ENCODE results near the gene HMBS. TPM values are rescaled to one million over a fixed set of nuclear protein-coding genes. Genes with fewer than 3 reads are reported as not detected.

The HMBS gene
- total RNA-seq, 6 experiments from 2014 or later, result 11.3 to 35.3 (median 14.6) TPM

DNA sequence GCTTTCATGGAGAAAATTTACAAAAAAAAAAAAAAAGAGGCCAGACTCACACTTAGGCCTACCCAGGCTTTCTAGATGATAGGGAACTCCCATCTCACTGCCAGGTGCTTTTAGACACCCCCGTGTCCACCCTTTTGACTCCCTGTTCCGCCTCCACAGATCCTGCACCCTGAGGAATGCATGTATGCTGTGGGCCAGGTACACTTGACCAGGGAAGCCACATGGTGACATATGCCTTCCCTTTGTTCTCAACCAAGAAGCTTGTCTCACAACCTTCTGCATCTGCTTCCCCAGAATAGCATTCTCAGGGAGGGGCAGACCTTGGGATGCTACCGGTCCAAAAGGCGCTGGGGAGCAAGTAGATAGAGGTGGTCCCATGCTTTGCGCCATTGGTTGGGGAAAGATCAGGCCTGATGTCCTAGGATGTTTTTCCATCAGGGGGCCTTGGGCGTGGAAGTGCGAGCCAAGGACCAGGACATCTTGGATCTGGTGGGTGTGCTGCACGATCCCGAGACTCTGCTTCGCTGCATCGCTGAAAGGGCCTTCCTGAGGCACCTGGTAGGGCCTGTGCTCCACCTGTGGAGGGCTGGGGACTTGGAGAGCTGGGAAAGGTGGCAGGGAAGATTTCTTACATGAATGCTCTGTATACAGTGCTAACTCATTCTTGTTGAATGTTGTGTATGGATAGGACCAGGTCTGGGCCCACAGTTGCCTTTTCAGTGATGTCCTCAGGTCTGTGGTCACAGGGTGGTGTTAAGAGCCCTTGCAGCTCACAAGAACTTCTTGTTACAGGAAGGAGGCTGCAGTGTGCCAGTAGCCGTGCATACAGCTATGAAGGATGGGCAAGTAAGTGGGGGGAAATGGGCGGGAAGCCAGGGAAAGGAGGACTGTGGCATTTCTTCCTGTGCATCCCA, 7.5 kb downstream of the HMBS start:
- intact Hi-C loops (cut with DNase I), result no loop called here
- 82% methylated on average over 8 of the region's 13 CpGs for WGBS (ENCODE audit: insufficient coverage, low coverage, low lambda C conversion rate, missing lambda C conversion rate)
- ATAC-seq (no peak), DNase-seq (no peak)
- no peak overlapping the region for H3K27ac ChIP-seq
- H3K27me3 ChIP-seq, result no peaks in the 10 kb centered on the region
- no peak overlapping the region for H3K4me3 ChIP-seq
- TF ChIP-seq POLR2A (IDR thresholded peaks at IDR 0.05), result no peak
- TF ChIP-seq, protein P1, sequence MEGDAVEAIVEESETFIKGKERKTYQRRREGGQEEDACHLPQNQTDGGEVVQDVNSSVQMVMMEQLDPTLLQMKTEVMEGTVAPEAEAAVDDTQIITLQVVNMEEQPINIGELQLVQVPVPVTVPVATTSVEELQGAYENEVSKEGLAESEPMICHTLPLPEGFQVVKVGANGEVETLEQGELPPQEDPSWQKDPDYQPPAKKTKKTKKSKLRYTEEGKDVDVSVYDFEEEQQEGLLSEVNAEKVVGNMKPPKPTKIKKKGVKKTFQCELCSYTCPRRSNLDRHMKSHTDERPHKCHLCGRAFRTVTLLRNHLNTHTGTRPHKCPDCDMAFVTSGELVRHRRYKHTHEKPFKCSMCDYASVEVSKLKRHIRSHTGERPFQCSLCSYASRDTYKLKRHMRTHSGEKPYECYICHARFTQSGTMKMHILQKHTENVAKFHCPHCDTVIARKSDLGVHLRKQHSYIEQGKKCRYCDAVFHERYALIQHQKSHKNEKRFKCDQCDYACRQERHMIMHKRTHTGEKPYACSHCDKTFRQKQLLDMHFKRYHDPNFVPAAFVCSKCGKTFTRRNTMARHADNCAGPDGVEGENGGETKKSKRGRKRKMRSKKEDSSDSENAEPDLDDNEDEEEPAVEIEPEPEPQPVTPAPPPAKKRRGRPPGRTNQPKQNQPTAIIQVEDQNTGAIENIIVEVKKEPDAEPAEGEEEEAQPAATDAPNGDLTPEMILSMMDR (IDR thresholded peaks at IDR 0.05), result no peak
- peaks cover 0 to 8% (median 2%) of the 10 kb centered on the region in 4 donors for H3K36me3 ChIP-seq
- H3K4me1 ChIP-seq, result peaks cover 0 to 19% (median 7%) of the 10 kb centered on the region in 4 donors
- H3K9me3 ChIP-seq, result no peaks in the 10 kb centered on the region

DNA sequence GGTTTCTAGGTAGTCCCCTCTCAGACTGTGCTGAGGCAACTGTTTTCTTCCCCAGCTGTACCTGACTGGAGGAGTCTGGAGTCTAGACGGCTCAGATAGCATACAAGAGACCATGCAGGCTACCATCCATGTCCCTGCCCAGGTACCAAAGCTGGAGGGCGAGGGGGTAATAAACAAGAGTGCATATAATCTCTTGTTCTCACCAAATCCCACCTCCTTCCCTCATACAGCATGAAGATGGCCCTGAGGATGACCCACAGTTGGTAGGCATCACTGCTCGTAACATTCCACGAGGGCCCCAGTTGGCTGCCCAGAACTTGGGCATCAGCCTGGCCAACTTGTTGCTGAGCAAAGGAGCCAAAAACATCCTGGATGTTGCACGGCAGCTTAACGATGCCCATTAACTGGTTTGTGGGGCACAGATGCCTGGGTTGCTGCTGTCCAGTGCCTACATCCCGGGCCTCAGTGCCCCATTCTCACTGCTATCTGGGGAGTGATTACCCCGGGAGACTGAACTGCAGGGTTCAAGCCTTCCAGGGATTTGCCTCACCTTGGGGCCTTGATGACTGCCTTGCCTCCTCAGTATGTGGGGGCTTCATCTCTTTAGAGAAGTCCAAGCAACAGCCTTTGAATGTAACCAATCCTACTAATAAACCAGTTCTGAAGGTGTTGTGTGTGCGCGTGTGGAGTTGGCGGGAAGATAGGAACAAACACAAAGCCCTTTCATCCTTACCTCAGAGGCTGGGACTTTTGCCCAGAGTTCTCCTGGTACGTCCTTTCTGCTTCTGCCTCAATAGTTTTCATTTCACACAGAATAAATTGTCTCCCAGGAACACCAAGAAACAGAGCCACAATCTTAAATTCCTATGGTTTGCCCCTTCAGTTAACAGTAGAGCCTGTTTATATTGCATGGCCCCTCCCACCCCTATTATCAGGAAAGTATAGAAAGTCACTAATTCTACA, 8.5 kb downstream of the HMBS start:
- H3K27ac ChIP-seq, result peak overlapping the region; percentile 67 to 88 (median 87)
- ATAC-seq (no peak), DNase-seq (no peak)
- H3K36me3 ChIP-seq, result peaks cover 0 to 17% (median 8%) of the 10 kb centered on the region in 4 donors
- no peaks in the 10 kb centered on the region for H3K27me3 ChIP-seq
- peak overlapping the region in 1 of 3 donors; percentile 56 for H3K4me3 ChIP-seq
- intact Hi-C loops (cut with DNase I), result no loop called here
- no peaks in the 10 kb centered on the region for H3K9me3 ChIP-seq
- 51% methylated on average over 7 of the region's 12 CpGs for WGBS (ENCODE audit: insufficient coverage, low coverage, low lambda C conversion rate, missing lambda C conversion rate)
- no peak for TF ChIP-seq POLR2A (IDR thresholded peaks at IDR 0.05)
- TF ChIP-seq, protein P1 (IDR thresholded peaks at IDR 0.05), result no peak
- H3K4me1 ChIP-seq, result peaks cover 0 to 19% (median 7%) of the 10 kb centered on the region in 4 donors

DNA sequence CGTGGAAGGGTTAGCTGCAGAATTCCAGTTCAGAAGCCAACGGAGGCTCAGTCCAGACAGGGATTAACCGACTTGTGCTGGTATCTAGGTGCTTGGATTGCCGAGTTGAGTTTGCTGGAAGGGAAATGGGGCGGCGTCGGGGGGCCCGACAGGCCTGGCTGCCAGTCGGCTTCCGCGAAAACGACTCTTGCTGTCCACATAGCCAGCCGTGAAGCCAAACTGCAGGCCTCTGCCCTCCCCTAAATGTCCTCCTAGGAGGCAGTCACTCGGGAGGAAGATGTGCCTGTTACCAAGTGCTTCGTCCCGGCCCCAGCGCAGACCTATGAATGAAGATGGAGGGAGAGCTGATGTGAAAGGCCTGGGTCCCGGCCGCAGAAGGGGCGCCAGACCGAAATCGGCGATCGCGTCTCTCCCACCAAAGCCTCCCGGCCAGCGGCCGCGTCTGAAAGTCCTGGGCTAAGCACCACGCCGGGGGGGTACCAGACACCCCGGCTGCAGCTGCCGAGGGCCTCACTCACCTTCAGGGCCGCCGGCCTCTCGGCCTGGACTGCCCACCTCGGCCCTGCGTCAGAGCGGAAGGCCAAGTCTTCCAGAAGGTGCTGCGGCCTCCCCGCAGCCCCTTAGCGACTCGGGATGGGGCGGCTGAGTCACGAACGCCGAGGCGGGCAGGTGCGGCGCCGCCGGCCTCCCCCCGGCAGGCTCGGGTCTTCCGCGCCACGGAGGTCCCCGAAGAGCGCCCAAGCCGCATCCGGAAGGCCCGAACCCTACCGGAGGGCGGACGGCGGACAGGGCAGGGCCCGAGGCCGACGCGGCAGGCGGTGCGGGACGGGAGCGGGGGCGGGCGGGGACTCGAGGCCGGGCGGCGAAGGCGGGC, 9.5 kb downstream of the HMBS start:
- H3K4me3 ChIP-seq, result peak overlapping the region; percentile 56 to 79 (median 70)
- peaks cover 0 to 21% (median 9%) of the 10 kb centered on the region in 4 donors for H3K36me3 ChIP-seq
- ATAC-seq (peak; percentile 3 to 14 (median 10)), DNase-seq (peak in 1 of 3 donors; percentile 57)
- no peaks in the 10 kb centered on the region for H3K9me3 ChIP-seq
- no peaks in the 10 kb centered on the region for H3K27me3 ChIP-seq
- H3K27ac ChIP-seq, result peak overlapping the region; percentile 67 to 88 (median 87)
- intact Hi-C loops (cut with DNase I), result no loop called here
- TF ChIP-seq POLR2A (IDR thresholded peaks at IDR 0.05), result no peak
- TF ChIP-seq, protein P1 (IDR thresholded peaks at IDR 0.05), result no peak
- peaks cover 0 to 19% (median 7%) of the 10 kb centered on the region in 4 donors for H3K4me1 ChIP-seq
- 3% methylated on average over 14 of the region's 81 CpGs for WGBS (ENCODE audit: insufficient coverage, low coverage, low lambda C conversion rate, missing lambda C conversion rate)

DNA sequence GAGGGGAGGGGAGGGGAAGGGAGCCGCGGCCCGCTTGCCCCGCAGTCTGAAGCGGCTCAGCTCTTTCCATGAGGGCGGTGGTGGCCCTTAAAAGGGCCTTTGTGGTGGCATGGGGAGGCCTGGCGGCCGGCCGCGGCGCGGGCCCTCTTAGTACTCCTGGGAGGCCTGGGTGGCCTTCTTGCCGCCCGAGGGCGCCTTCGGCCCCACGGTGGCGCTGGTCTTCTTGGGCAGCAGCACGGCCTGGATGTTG, 10.1 kb downstream of the HMBS start:
- Histone ChIP-seq H3K9me3 (no peaks in the 10 kb centered on the region), H3K27ac (peak overlapping the region; percentile 67 to 88 (median 87)), H3K36me3 (peaks cover 0 to 21% (median 9%) of the 10 kb centered on the region in 4 donors), H3K4me3 (peak overlapping the region; percentile 56 to 79 (median 70)), H3K4me1 (peaks cover 0 to 19% (median 7%) of the 10 kb centered on the region in 4 donors), H3K27me3 (no peaks in the 10 kb centered on the region)
- DNase-seq, result peak; percentile 86 to 90 (median 88)
- intact Hi-C loops (cut with DNase I), result no loop called here
- TF ChIP-seq, protein P1 (IDR thresholded peaks at IDR 0.05), result peak; percentile 64 to 73 (median 66)
- TF ChIP-seq POLR2A (IDR thresholded peaks at IDR 0.05), result no peak
- WGBS (ENCODE audit: insufficient coverage, low coverage, low lambda C conversion rate, missing lambda C conversion rate), result 0% methylated on average over 5 of the region's 19 CpGs
- ATAC-seq, result peak; percentile 73 to 87 (median 80)
